HepG2 (cell line): Measurements from ENCODE around the gene CDK5RAP1. TPM values are rescaled to one million over a fixed set of nuclear protein-coding genes. Genes with fewer than 3 reads are reported as not detected.

Source experiments
- ELF3 ChIP-seq: IDR thresholded peaks from 2 replicates; pipeline ENCODE4 v1.6.1; 2016; ENCODE audit warnings: missing genetic modification reagents, missing compliant biosample characterization
- GABPA ChIP-seq, 2 experiments: IDR thresholded peaks; 2 replicates each; pipeline ENCODE4 v1.6.1; 2011 to 2016; ENCODE audit warnings: low read depth in 2 of 2, low read length in 1 of 2, missing biosample characterization in 1 of 2, missing genetic modification characterization in 1 of 2
- GFI1 ChIP-seq: sonication (generic); formaldehyde crosslinking; IDR thresholded peaks from 2 replicates; pipeline ENCODE4 v1.5.0; 2020; ENCODE audit warnings: missing genetic modification reagents, mild to moderate bottlenecking, borderline replicate concordance
- HDAC2 ChIP-seq: sonication (generic); formaldehyde crosslinking; IDR thresholded peaks from 2 replicates; pipeline ENCODE4 v1.4.0; 2020; ENCODE audit warnings: missing genetic modification reagents
- NR0B2 ChIP-seq: sonication (generic); formaldehyde crosslinking; IDR thresholded peaks from 2 replicates; pipeline ENCODE4 v1.4.0; 2020; ENCODE audit warnings: mild to moderate bottlenecking, missing genetic modification reagents
- RCOR2 ChIP-seq: IDR thresholded peaks from 2 replicates; pipeline ENCODE4 v1.6.1; 2016; ENCODE audit warnings: missing biosample characterization, missing genetic modification reagents
- SATB2 ChIP-seq: sonication (generic); formaldehyde crosslinking; IDR thresholded peaks from 2 replicates; pipeline ENCODE4 v1.5.0; 2020; ENCODE audit warnings: missing genetic modification reagents
- SIX1 ChIP-seq: sonication (generic); formaldehyde crosslinking; IDR thresholded peaks from 2 replicates; pipeline ENCODE4 v1.4.0; 2020; ENCODE audit warnings: missing genetic modification reagents, borderline replicate concordance
- TBP ChIP-seq: sonication (generic); formaldehyde crosslinking; IDR thresholded peaks from 2 replicates; pipeline ENCODE4 v1.5.0; 2020; ENCODE audit warnings: missing genetic modification reagents
- ZNF550 ChIP-seq: sonication (generic); formaldehyde crosslinking; IDR thresholded peaks from 2 replicates; pipeline ENCODE4 v1.4.0; 2020; ENCODE audit warnings: mild to moderate bottlenecking, missing genetic modification reagents, borderline replicate concordance
- ZNF589 ChIP-seq: sonication (generic); formaldehyde crosslinking; conservative IDR thresholded peaks from 2 replicates; pipeline ENCODE4 v1.8.0; 2022; ENCODE audit warnings: mild to moderate bottlenecking, moderate library complexity, missing genetic modification reagents
- ZNF616 ChIP-seq: sonication (generic); formaldehyde crosslinking; IDR thresholded peaks from 2 replicates; pipeline ENCODE4 v1.5.0; 2020; ENCODE audit warnings: low read depth, mild to moderate bottlenecking, missing genetic modification reagents
- ZNF772 ChIP-seq: sonication (generic); formaldehyde crosslinking; IDR thresholded peaks from 2 replicates; pipeline ENCODE4 v1.5.0; 2020; ENCODE audit warnings: mild to moderate bottlenecking, missing genetic modification reagents
- ZNF776 ChIP-seq: sonication (generic); formaldehyde crosslinking; IDR thresholded peaks from 2 replicates; pipeline ENCODE4 v1.4.0; 2020; ENCODE audit warnings: mild to moderate bottlenecking, missing genetic modification reagents
- ZSCAN29 ChIP-seq: sonication (generic); formaldehyde crosslinking; conservative IDR thresholded peaks from 2 replicates; pipeline ENCODE4 v1.4.0; 2020; ENCODE audit warnings: mild to moderate bottlenecking, missing genetic modification reagents
- ZSCAN30 ChIP-seq: sonication (generic); formaldehyde crosslinking; IDR thresholded peaks from 2 replicates; pipeline ENCODE4 v1.5.0; 2020; ENCODE audit warnings: mild to moderate bottlenecking, missing genetic modification reagents
- polyA plus RNA-seq, 8 experiments: library from polyadenylated mRNA; depleted of rRNA in 3 of 8; stranded (reverse) in 7 of 8; unstranded in 1 of 8; fragments of >200 nt; fragmentation: Illumina TruSeq in 4 of 8; extraction: Trizol in 4 of 8; gene quantifications; 2 replicates each; pipeline versions ENCODE4 v1.2.1 to v1.2.3, GENCODE V29; 2011 to 2016; ENCODE audit warnings: low read depth in 4 of 8, missing spikeins in 1 of 8, mixed read lengths in 1 of 8; ENCODE audit not compliant: insufficient read depth in 1 of 8
- total RNA-seq, 5 experiments: library from RNA; depleted of rRNA; stranded (reverse); fragments of >200 nt; fragmentation: Illumina TruSeq; extraction: Trizol; gene quantifications; 2 replicates each; pipeline ENCODE4 v1.2.3, GENCODE V29; 2016; ENCODE audit warnings: low read depth in 1 of 5
- TF ChIP-seq, protein P1 (sequence below): sonication (generic); formaldehyde crosslinking; IDR thresholded peaks from 2 replicates; pipeline ENCODE4 v1.5.1; 2020; ENCODE audit warnings: mild to moderate bottlenecking, missing genetic modification reagents, borderline replicate concordance
- TF ChIP-seq, protein P2 (sequence below): sonication (generic); formaldehyde crosslinking; IDR thresholded peaks from 2 replicates; pipeline ENCODE4 v1.4.0; 2020; ENCODE audit warnings: missing genetic modification reagents, low read depth, mild to moderate bottlenecking, borderline replicate concordance
- TF ChIP-seq, protein P3 (sequence below): sonication (generic); formaldehyde crosslinking; IDR thresholded peaks from 2 replicates; pipeline ENCODE4 v1.5.0; 2020; ENCODE audit warnings: mild to moderate bottlenecking, missing genetic modification reagents, moderate library complexity
- TF ChIP-seq, protein P4 (sequence below): sonication (generic); formaldehyde crosslinking; IDR thresholded peaks from 2 replicates; pipeline ENCODE4 v1.4.0; 2020; ENCODE audit warnings: missing genetic modification reagents
- TF ChIP-seq, protein P5 (sequence below): sonication (generic); formaldehyde crosslinking; IDR thresholded peaks from 2 replicates; pipeline ENCODE4 v1.4.0; 2020; ENCODE audit warnings: low read depth, mild to moderate bottlenecking, missing genetic modification reagents

The CDK5RAP1 gene
- total and polyA plus RNA-seq, 2 of the 13 experiments (the other 11 are each of a cell fraction or from before 2014, with no cell fraction given), result 53.6 to 98.2 TPM

GRCh38 chr20:33443006-33443511 is 41.7 kb upstream of the CDK5RAP1 start (continued):
- TF ChIP-seq, protein P1, sequence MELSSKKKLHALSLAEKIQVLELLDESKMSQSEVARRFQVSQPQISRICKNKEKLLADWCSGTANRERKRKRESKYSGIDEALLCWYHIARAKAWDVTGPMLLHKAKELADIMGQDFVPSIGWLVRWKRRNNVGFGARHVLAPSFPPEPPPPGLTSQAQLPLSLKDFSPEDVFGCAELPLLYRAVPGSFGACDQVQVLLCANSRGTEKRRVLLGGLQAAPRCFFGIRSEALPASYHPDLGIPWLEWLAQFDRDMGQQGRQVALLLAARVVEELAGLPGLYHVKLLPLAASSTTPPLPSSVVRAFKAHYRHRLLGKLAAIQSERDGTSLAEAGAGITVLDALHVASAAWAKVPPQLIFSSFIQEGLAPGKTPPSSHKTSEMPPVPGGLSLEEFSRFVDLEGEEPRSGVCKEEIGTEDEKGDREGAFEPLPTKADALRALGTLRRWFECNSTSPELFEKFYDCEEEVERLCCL (CRISPR knock-in tag), result no peak
- TF ChIP-seq, protein P2, sequence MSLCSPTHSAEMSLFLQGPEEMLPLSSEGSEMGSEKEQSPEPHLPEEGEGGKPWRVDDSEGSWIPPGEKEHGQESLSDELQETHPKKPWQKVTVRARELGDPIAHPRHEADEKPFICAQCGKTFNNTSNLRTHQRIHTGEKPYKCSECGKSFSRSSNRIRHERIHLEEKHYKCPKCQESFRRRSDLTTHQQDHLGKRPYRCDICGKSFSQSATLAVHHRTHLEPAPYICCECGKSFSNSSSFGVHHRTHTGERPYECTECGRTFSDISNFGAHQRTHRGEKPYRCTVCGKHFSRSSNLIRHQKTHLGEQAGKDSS, result no peak
- TF ChIP-seq ZNF616 (CRISPR knock-in tag), result peak; percentile 57; the same call in 1 of the 2 replicates
- TF ChIP-seq SATB2 (CRISPR knock-in tag), result no peak
- TF ChIP-seq, protein P3, sequence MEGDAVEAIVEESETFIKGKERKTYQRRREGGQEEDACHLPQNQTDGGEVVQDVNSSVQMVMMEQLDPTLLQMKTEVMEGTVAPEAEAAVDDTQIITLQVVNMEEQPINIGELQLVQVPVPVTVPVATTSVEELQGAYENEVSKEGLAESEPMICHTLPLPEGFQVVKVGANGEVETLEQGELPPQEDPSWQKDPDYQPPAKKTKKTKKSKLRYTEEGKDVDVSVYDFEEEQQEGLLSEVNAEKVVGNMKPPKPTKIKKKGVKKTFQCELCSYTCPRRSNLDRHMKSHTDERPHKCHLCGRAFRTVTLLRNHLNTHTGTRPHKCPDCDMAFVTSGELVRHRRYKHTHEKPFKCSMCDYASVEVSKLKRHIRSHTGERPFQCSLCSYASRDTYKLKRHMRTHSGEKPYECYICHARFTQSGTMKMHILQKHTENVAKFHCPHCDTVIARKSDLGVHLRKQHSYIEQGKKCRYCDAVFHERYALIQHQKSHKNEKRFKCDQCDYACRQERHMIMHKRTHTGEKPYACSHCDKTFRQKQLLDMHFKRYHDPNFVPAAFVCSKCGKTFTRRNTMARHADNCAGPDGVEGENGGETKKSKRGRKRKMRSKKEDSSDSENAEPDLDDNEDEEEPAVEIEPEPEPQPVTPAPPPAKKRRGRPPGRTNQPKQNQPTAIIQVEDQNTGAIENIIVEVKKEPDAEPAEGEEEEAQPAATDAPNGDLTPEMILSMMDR (CRISPR knock-in tag), result no peak; the same call in 1 of the 2 replicates
- TF ChIP-seq, protein P4, sequence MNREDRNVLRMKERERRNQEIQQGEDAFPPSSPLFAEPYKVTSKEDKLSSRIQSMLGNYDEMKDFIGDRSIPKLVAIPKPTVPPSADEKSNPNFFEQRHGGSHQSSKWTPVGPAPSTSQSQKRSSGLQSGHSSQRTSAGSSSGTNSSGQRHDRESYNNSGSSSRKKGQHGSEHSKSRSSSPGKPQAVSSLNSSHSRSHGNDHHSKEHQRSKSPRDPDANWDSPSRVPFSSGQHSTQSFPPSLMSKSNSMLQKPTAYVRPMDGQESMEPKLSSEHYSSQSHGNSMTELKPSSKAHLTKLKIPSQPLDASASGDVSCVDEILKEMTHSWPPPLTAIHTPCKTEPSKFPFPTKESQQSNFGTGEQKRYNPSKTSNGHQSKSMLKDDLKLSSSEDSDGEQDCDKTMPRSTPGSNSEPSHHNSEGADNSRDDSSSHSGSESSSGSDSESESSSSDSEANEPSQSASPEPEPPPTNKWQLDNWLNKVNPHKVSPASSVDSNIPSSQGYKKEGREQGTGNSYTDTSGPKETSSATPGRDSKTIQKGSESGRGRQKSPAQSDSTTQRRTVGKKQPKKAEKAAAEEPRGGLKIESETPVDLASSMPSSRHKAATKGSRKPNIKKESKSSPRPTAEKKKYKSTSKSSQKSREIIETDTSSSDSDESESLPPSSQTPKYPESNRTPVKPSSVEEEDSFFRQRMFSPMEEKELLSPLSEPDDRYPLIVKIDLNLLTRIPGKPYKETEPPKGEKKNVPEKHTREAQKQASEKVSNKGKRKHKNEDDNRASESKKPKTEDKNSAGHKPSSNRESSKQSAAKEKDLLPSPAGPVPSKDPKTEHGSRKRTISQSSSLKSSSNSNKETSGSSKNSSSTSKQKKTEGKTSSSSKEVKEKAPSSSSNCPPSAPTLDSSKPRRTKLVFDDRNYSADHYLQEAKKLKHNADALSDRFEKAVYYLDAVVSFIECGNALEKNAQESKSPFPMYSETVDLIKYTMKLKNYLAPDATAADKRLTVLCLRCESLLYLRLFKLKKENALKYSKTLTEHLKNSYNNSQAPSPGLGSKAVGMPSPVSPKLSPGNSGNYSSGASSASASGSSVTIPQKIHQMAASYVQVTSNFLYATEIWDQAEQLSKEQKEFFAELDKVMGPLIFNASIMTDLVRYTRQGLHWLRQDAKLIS (CRISPR knock-in tag), result no peak
- no peak for TF ChIP-seq NR0B2 (CRISPR knock-in tag)
- TF ChIP-seq GFI1, result no peak
- no peak for TF ChIP-seq TBP
- TF ChIP-seq ZNF776 (CRISPR knock-in tag), result no peak
- no peak for TF ChIP-seq ELF3 (CRISPR knock-in tag)
- TF ChIP-seq SIX1 (CRISPR knock-in tag), result no peak
- no peak for TF ChIP-seq RCOR2 (CRISPR knock-in tag)
- TF ChIP-seq, protein P5, sequence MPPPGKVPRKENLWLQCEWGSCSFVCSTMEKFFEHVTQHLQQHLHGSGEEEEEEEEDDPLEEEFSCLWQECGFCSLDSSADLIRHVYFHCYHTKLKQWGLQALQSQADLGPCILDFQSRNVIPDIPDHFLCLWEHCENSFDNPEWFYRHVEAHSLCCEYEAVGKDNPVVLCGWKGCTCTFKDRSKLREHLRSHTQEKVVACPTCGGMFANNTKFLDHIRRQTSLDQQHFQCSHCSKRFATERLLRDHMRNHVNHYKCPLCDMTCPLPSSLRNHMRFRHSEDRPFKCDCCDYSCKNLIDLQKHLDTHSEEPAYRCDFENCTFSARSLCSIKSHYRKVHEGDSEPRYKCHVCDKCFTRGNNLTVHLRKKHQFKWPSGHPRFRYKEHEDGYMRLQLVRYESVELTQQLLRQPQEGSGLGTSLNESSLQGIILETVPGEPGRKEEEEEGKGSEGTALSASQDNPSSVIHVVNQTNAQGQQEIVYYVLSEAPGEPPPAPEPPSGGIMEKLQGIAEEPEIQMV (CRISPR knock-in tag), result peak; percentile 48; the same call in 1 of the 2 replicates
- no peak for TF ChIP-seq GABPA (IDR thresholded peaks at IDR 0.05; ENCODE audit: low read depth, low read length)
- no peak for TF ChIP-seq GABPA (CRISPR knock-in tag; IDR thresholded peaks at IDR 0.05; ENCODE audit: low read depth)
- no peak for TF ChIP-seq ZNF772 (CRISPR knock-in tag)
- TF ChIP-seq ZSCAN29 (CRISPR knock-in tag), result no peak
- TF ChIP-seq ZSCAN30 (CRISPR knock-in tag), result no peak
- no peak for TF ChIP-seq HDAC2 (CRISPR knock-in tag)
- TF ChIP-seq ZNF589 (CRISPR knock-in tag), result no peak
- TF ChIP-seq ZNF550 (CRISPR knock-in tag), result no peak
